CD14-positive monocyte (primary cell): ENCODE data around the gene RAB19. TPM values are rescaled to one million over a fixed set of nuclear protein-coding genes. Genes with fewer than 3 reads are reported as not detected.

Source experiments
- DNase-seq, 3 donors: peaks; one replicate each; pipeline ENCODE4 v3.0.0-alpha.2; 2011 to 2022
- H2AFZ ChIP-seq: 2 replicates; pipeline ENCODE4 v1.6.0; 2012; ENCODE audit warnings: mild to moderate bottlenecking, low read depth, low read length, inconsistent platforms; ENCODE audit not compliant: insufficient read depth, poor library complexity, severe bottlenecking
- H3K27ac ChIP-seq, 2 donors: 1 replicate in 1 of 2; 2 replicates in 1 of 2; pipeline ENCODE4 v1.5.1; 2012 to 2013; ENCODE audit warnings: low read length in 2 of 2, control low read depth in 1 of 2, inconsistent platforms in 1 of 2, low read depth in 1 of 2, mild to moderate bottlenecking in 1 of 2
- H3K27me3 ChIP-seq, 2 donors: one replicate each; pipeline versions ENCODE4 v1.6.0 to v1.6.1; 2011 to 2013; ENCODE audit warnings: low read length in 2 of 2; ENCODE audit not compliant: control insufficient read depth in 2 of 2, insufficient read depth in 2 of 2
- H3K36me3 ChIP-seq, 2 donors: replicated peaks in 1 of 2; 1 replicate in 1 of 2; 2 replicates in 1 of 2; pipeline versions ENCODE4 v1.5.1 to v1.6.1; 2012 to 2013; ENCODE audit warnings: low read length in 2 of 2, control low read depth in 1 of 2, inconsistent platforms in 1 of 2, mild to moderate bottlenecking in 1 of 2; ENCODE audit not compliant: insufficient read depth in 2 of 2, control insufficient read depth in 1 of 2
- H3K4me1 ChIP-seq, 2 donors: 1 replicate in 1 of 2; 2 replicates in 1 of 2; pipeline versions ENCODE4 v1.5.1 to v1.6.1; 2012 to 2013; ENCODE audit warnings: low read length in 2 of 2, control low read depth in 1 of 2, inconsistent platforms in 1 of 2, mild to moderate bottlenecking in 1 of 2, moderate library complexity in 1 of 2; ENCODE audit not compliant: insufficient read depth in 2 of 2, control insufficient read depth in 1 of 2
- H3K4me2 ChIP-seq: replicated peaks from 2 replicates; pipeline ENCODE3; 2012; ENCODE audit warnings: low read length, moderate library complexity, mild to moderate bottlenecking; ENCODE audit not compliant: poor library complexity, severe bottlenecking; ENCODE audit errors: extremely low read depth
- H3K4me3 ChIP-seq, 3 experiments: fragments of 200-600 bp in 1 of 3; sonication (generic) in 1 of 3; replicated peaks in 1 of 3; 1 replicate in 2 of 3; 2 replicates in 1 of 3; pipeline ENCODE4 v1.5.1; 2011 to 2013; ENCODE audit warnings: low read length in 3 of 3, mild to moderate bottlenecking in 3 of 3, control low read depth in 2 of 3, low read depth in 2 of 3, inconsistent platforms in 1 of 3, moderate library complexity in 1 of 3
- H3K79me2 ChIP-seq: 2 replicates; pipeline ENCODE4 v1.6.0; 2012; ENCODE audit warnings: mild to moderate bottlenecking, control low read depth, inconsistent platforms, low read length, moderate library complexity; ENCODE audit not compliant: insufficient read depth
- H3K9ac ChIP-seq: 2 replicates; pipeline ENCODE4 v1.6.0; 2017; ENCODE audit warnings: low read length, mild to moderate bottlenecking; ENCODE audit not compliant: insufficient read depth, poor library complexity, severe bottlenecking
- H3K9me3 ChIP-seq, 2 donors: replicated peaks in 1 of 2; 1 replicate in 1 of 2; 2 replicates in 1 of 2; pipeline versions ENCODE4 v1.5.1 to v1.6.1; 2012 to 2013; ENCODE audit warnings: low read length in 2 of 2, control low read depth in 1 of 2; ENCODE audit not compliant: control insufficient read depth in 1 of 2, insufficient read depth in 1 of 2
- H4K20me1 ChIP-seq: 2 replicates; pipeline ENCODE4 v1.6.0; 2012; ENCODE audit warnings: mild to moderate bottlenecking, low read length, control low read depth, moderate library complexity; ENCODE audit not compliant: insufficient read depth
- H3K27ac Mint-ChIP-seq, 7 donors: one replicate each; pipeline ENCODE4 v1.8.0; 2020; ENCODE audit warnings: mild to moderate bottlenecking in 7 of 7, mixed read lengths in 7 of 7, moderate library complexity in 6 of 7, inconsistent platforms in 2 of 7
- H3K27me3 Mint-ChIP-seq, 3 donors: one replicate each; pipeline ENCODE4 v1.8.0; 2021 to 2022; ENCODE audit warnings: low read depth in 3 of 3, mild to moderate bottlenecking in 3 of 3, mixed read lengths in 3 of 3, moderate library complexity in 3 of 3, inconsistent platforms in 1 of 3
- H3K36me3 Mint-ChIP-seq, 2 donors: one replicate each; pipeline ENCODE4 v1.8.0; 2020; ENCODE audit warnings: mixed read lengths in 2 of 2, inconsistent platforms in 1 of 2, mild to moderate bottlenecking in 1 of 2
- H3K4me1 Mint-ChIP-seq: one replicate; pipeline ENCODE4 v1.8.0; 2020; ENCODE audit warnings: mild to moderate bottlenecking, mixed read lengths
- H3K4me3 Mint-ChIP-seq, 2 donors: one replicate each; pipeline ENCODE4 v1.8.0; 2020; ENCODE audit warnings: mild to moderate bottlenecking in 2 of 2, mixed read lengths in 2 of 2, moderate library complexity in 1 of 2
- H3K9me3 Mint-ChIP-seq, 7 donors: one replicate each; pipeline ENCODE4 v1.8.0; 2020 to 2022; ENCODE audit warnings: mixed read lengths in 7 of 7, mild to moderate bottlenecking in 6 of 7, moderate library complexity in 6 of 7, inconsistent platforms in 2 of 7
- WGBS: methylation state at CpG from one replicate; pipeline ENCODE4 v1.1.5; 2013; ENCODE audit warnings: missing lambda C conversion rate; ENCODE audit not compliant: insufficient coverage; 5-methylcytosine and 5-hydroxymethylcytosine counted together
- intact Hi-C, 2 donors: fragments of 100-400 bp; cut with micrococcal nuclease; formaldehyde crosslinking; loops; one replicate each; pipeline versions ENCODE4 v1.15.0 to v1.15.1; 2023
- polyA plus RNA-seq, 3 donors: library from polyadenylated mRNA; depleted of rRNA in 1 of 3; unstranded in 2 of 3; stranded (reverse) in 1 of 3; fragments of 300-500 nt in 2 of 3; fragments of >200 nt in 1 of 3; fragmentation: Illumina TruSeq in 2 of 3; gene quantifications; 1 replicate in 2 of 3; 2 replicates in 1 of 3; pipeline ENCODE4 v1.2.3, GENCODE V29; 2012 to 2021
- TF ChIP-seq, protein P1 (sequence below): fragments of 200-600 bp; IDR thresholded peaks from one replicate; pipeline ENCODE4 v1.8.0; 2022; ENCODE audit warnings: antibody characterized with exemption, mild to moderate bottlenecking

The RAB19 gene
- polyA plus RNA-seq, 3 donors = not detected

- no peak overlapping the region for H3K27ac ChIP-seq
- WGBS = 90% methylated on average over 2 of the region's 4 CpGs
- H3K4me2 ChIP-seq = no peak overlapping the region
- no peaks in the 10 kb centered on the region for H3K4me1 ChIP-seq
- no peak overlapping the region for H3K4me3 ChIP-seq
- Mint-ChIP-seq H3K4me1 (no peaks in the 10 kb centered on the region), H3K27ac (no peak overlapping the region), H3K36me3 (no peaks in the 10 kb centered on the region), H3K27me3 (peaks cover 9 to 30% (median 21%) of the 10 kb centered on the region in 3 donors), H3K9me3 (no peaks in the 10 kb centered on the region), H3K4me3 (no peak overlapping the region)
- no peaks in the 10 kb centered on the region for H3K27me3 ChIP-seq
- no peaks in the 10 kb centered on the region for H3K9me3 ChIP-seq
- no peaks in the 10 kb centered on the region for H3K36me3 ChIP-seq
- H3K9ac ChIP-seq = no peak overlapping the region
- intact Hi-C loops = no loop called here
- DNase-seq = no peak
- H4K20me1 ChIP-seq = no peaks in the 10 kb centered on the region
- no peak overlapping the region for H2AFZ ChIP-seq
- TF ChIP-seq, protein P1, sequence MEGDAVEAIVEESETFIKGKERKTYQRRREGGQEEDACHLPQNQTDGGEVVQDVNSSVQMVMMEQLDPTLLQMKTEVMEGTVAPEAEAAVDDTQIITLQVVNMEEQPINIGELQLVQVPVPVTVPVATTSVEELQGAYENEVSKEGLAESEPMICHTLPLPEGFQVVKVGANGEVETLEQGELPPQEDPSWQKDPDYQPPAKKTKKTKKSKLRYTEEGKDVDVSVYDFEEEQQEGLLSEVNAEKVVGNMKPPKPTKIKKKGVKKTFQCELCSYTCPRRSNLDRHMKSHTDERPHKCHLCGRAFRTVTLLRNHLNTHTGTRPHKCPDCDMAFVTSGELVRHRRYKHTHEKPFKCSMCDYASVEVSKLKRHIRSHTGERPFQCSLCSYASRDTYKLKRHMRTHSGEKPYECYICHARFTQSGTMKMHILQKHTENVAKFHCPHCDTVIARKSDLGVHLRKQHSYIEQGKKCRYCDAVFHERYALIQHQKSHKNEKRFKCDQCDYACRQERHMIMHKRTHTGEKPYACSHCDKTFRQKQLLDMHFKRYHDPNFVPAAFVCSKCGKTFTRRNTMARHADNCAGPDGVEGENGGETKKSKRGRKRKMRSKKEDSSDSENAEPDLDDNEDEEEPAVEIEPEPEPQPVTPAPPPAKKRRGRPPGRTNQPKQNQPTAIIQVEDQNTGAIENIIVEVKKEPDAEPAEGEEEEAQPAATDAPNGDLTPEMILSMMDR = no peak
- H3K79me2 ChIP-seq = no peaks in the 10 kb centered on the region
These were observed 14.8 kb downstream of the RAB19 start for GRCh38 chr7:140418653-140419052.

GRCh38 chr7:140421521-140421920 lies 17.7 kb downstream of the RAB19 start:
- Histone ChIP-seq H3K9me3 (no peaks in the 10 kb centered on the region), H3K9ac (no peak overlapping the region), H3K27me3 (no peaks in the 10 kb centered on the region), H3K36me3 (no peaks in the 10 kb centered on the region), H2AFZ (no peak overlapping the region), H3K4me2 (no peak overlapping the region), H3K79me2 (no peaks in the 10 kb centered on the region), H3K27ac (no peak overlapping the region), H3K4me1 (no peaks in the 10 kb centered on the region), H4K20me1 (no peaks in the 10 kb centered on the region), H3K4me3 (no peak overlapping the region)
- Mint-ChIP-seq H3K4me1 (no peaks in the 10 kb centered on the region), H3K9me3 (no peaks in the 10 kb centered on the region), H3K27ac (no peak overlapping the region), H3K36me3 (no peaks in the 10 kb centered on the region), H3K27me3 (peaks cover 5 to 17% (median 17%) of the 10 kb centered on the region in 3 donors), H3K4me3 (no peak overlapping the region)
- TF ChIP-seq, protein P1 = no peak
- no CpG with 5 or more reads among the region's 2 CpGs for WGBS
- DNase-seq = no peak
- intact Hi-C loops = no loop called here
